DOHH2 (cell line): ENCODE measurements around the gene UBASH3A.

ENCODE experiments used
- H3F3A ChIP-seq: fragments of 200-600 bp; sonication (generic), shearing (Covaris generic); 2 replicates; pipeline ENCODE4 v1.6.0; 2016; ENCODE audit warnings: antibody characterized with exemption, mild to moderate bottlenecking; ENCODE audit not compliant: control insufficient read depth, insufficient read depth
- H3K27ac ChIP-seq: fragments of 200-600 bp; sonication (generic); 2 replicates; pipeline ENCODE4 v1.5.1; 2014; ENCODE audit warnings: low read depth, mild to moderate bottlenecking, low read length, moderate library complexity
- H3K27me3 ChIP-seq: fragments of 200-600 bp; sonication (generic); 2 replicates; pipeline ENCODE4 v1.6.1; 2014; ENCODE audit warnings: mild to moderate bottlenecking, low read length, mixed read lengths; ENCODE audit not compliant: control insufficient read depth
- H3K36me3 ChIP-seq: fragments of 200-600 bp; sonication (generic); 2 replicates; pipeline ENCODE4 v1.6.1; 2014; ENCODE audit warnings: mild to moderate bottlenecking, low read length, moderate library complexity, mixed read lengths; ENCODE audit not compliant: control insufficient read depth
- H3K4me1 ChIP-seq: fragments of 200-600 bp; sonication (generic); 2 replicates; pipeline ENCODE4 v1.6.1; 2014; ENCODE audit warnings: mild to moderate bottlenecking, low read length, mixed read lengths; ENCODE audit not compliant: control insufficient read depth
- H3K4me2 ChIP-seq: fragments of 200-600 bp; sonication (generic); 2 replicates; pipeline ENCODE4 v1.6.0; 2014; ENCODE audit warnings: mild to moderate bottlenecking, low read length, moderate library complexity
- H3K4me3 ChIP-seq: fragments of 200-600 bp; sonication (generic); 2 replicates; pipeline ENCODE4 v1.5.1; 2014; ENCODE audit warnings: mild to moderate bottlenecking, low read length, mixed read lengths
- H3K79me2 ChIP-seq: fragments of 200-600 bp; sonication (generic); 2 replicates; pipeline ENCODE4 v1.6.1; 2014; ENCODE audit warnings: mild to moderate bottlenecking, low read length, mixed read lengths; ENCODE audit not compliant: control insufficient read depth
- H3K9me2 ChIP-seq: fragments of 200-600 bp; sonication (generic); replicated peaks from 2 replicates; pipeline ENCODE4 v1.6.1; 2014; ENCODE audit warnings: mild to moderate bottlenecking, low read length, mixed read lengths; ENCODE audit not compliant: control insufficient read depth
- H3K9me3 ChIP-seq: fragments of 200-600 bp; sonication (generic); 2 replicates; pipeline ENCODE4 v1.6.1; 2014; ENCODE audit warnings: antibody characterized with exemption, low read length, mixed read lengths; ENCODE audit not compliant: control insufficient read depth, insufficient read depth
- H4K20me1 ChIP-seq: fragments of 200-600 bp; sonication (generic); 2 replicates; pipeline ENCODE4 v1.6.0; 2014; ENCODE audit warnings: low read depth, mild to moderate bottlenecking, antibody characterized with exemption, low read length, moderate library complexity; ENCODE audit not compliant: control insufficient read depth, insufficient read depth
- CTCF ChIP-seq: fragments of 200-600 bp; sonication (generic); IDR thresholded peaks from one replicate; pipeline ENCODE4 v1.5.1; 2014; ENCODE audit warnings: antibody characterized with exemption, mild to moderate bottlenecking, low read depth, low read length; ENCODE audit not compliant: poor library complexity, severe bottlenecking
- EZH2phosphoT487 ChIP-seq: fragments of 200-600 bp; sonication (generic); IDR thresholded peaks from 2 replicates; pipeline ENCODE4 v1.6.1; 2017; ENCODE audit warnings: borderline replicate concordance, mild to moderate bottlenecking, antibody characterized with exemption, low read length, moderate library complexity, mixed read lengths

The UBASH3A gene

GRCh38 chr21:42436914-42437313 lies 33.2 kb downstream of the UBASH3A start:
- H3K27ac ChIP-seq = no peak overlapping the region
- H3K4me1 ChIP-seq = no peaks in the 10 kb centered on the region
- H3K36me3 ChIP-seq = no peaks in the 10 kb centered on the region
- no peaks in the 10 kb centered on the region for H4K20me1 ChIP-seq
- H3K4me2 ChIP-seq = no peak overlapping the region
- no peaks in the 10 kb centered on the region for H3K9me3 ChIP-seq
- H3K9me2 ChIP-seq = no peaks in the 10 kb centered on the region
- H3K4me3 ChIP-seq = no peak overlapping the region
- no peaks in the 10 kb centered on the region for H3F3A ChIP-seq
- no peak for TF ChIP-seq EZH2phosphoT487
- no peak for TF ChIP-seq CTCF
- no peaks in the 10 kb centered on the region for H3K79me2 ChIP-seq
- H3K27me3 ChIP-seq = peaks cover 24% of the 10 kb centered on the region

- no peaks in the 10 kb centered on the region for H3K79me2 ChIP-seq
- H4K20me1 ChIP-seq = no peaks in the 10 kb centered on the region
- no peak overlapping the region for H3K4me2 ChIP-seq
- no peaks in the 10 kb centered on the region for H3K4me1 ChIP-seq
- no peak for TF ChIP-seq EZH2phosphoT487
- no peak for TF ChIP-seq CTCF
- H3K9me3 ChIP-seq = no peaks in the 10 kb centered on the region
- H3K27ac ChIP-seq = no peak overlapping the region
- no peaks in the 10 kb centered on the region for H3K9me2 ChIP-seq
- peaks cover 18% of the 10 kb centered on the region for H3K27me3 ChIP-seq
- no peaks in the 10 kb centered on the region for H3F3A ChIP-seq
- H3K36me3 ChIP-seq = no peaks in the 10 kb centered on the region
- H3K4me3 ChIP-seq = no peak overlapping the region
Measured at GRCh38 chr21:42437786-42438185, 34.1 kb downstream of the UBASH3A start.

GRCh38 chr21:42438316-42439205 lies 34.9 kb downstream of the UBASH3A start:
- peaks cover 13% of the 10 kb centered on the region for H3K27me3 ChIP-seq
- H3K4me1 ChIP-seq = no peaks in the 10 kb centered on the region
- H3K27ac ChIP-seq = no peak overlapping the region
- H3K9me3 ChIP-seq = no peaks in the 10 kb centered on the region
- no peak overlapping the region for H3K4me2 ChIP-seq
- no peaks in the 10 kb centered on the region for H3K9me2 ChIP-seq
- H3K36me3 ChIP-seq = no peaks in the 10 kb centered on the region
- no peaks in the 10 kb centered on the region for H3K79me2 ChIP-seq
- no peak overlapping the region for H3K4me3 ChIP-seq
- H4K20me1 ChIP-seq = no peaks in the 10 kb centered on the region
- no peaks in the 10 kb centered on the region for H3F3A ChIP-seq
- TF ChIP-seq EZH2phosphoT487 (no peak), CTCF (no peak)
